HG03354 (cell line): ENCODE measurements around the gene YTHDC1.
A peak's percentile ranks its signal among the peaks of the same experiment; 100 is the strongest.

Experiments
- ATAC-seq: cut with Tn5 transposase; IDR thresholded peaks from one replicate; pipeline ENCODE4 v1.9.1; 2021; ENCODE audit warnings: mild to moderate bottlenecking; ENCODE audit not compliant: unreplicated experiment, poor library complexity, severe bottlenecking

The YTHDC1 gene

DNA sequence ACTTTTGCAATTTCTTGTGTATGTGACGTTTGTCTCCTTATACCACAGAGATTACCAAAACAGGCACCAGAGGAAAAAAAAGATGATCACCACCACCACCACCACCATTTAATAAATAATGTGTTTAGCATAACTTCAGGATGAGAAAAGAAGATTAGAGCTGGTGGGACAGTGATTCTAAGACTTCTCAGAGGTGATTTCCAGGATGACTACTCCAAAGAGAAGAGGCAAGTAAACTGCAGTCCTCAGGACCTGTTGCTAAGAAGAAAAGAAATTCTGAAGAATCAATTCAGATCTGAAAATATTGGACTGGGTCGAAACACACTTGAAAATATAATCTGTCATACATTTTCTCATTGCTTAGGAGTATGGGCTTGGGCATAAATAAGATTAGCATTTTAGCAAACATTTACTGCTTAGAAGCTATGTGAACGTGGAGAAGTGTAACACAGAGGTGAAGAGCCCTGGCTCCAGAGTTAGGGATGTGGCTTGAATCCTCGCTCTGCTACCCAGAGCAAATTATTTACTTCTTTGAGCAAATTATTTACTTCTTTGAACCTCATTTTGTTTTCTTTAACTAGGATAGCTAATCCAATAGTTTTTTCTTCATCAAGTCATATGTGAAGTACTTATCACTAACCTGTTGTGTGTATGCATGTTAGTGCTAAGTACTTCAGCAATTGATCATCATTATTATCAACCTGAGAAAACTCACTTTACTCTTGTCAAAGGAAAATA lies 10.5 kb upstream of the YTHDC1 start:
- ATAC-seq = peak; percentile 54

- ATAC-seq = peak; percentile 80
These were observed 9.6 kb upstream of the YTHDC1 start for GRCh38 chr4:68359508-68359907.

DNA sequence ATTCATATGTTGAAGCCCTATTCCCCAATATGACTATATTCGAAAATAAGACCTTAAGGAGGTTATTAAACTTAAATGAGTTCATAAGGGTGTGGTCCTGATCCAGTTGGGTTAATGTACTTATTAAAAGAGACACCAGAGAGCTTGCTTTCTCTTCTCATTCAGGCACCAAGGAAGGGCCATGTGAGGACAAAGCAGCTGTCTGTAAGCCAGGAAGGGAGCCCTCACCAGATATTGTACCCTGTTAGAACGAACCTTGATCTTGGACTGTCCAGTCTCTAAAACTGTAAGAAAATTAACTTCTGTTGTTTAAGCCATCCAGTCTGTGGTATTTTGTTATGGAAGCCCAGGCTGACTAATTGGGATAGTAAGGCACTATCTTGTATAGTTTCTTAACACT lies 9.1 kb upstream of the YTHDC1 start:
- peak; percentile 1 for ATAC-seq

- no peak for ATAC-seq
These were observed 2.9 kb upstream of the YTHDC1 start for GRCh38 chr4:68352791-68353190.

GRCh38 chr4:68349279-68349648 lies 626 bp downstream of the YTHDC1 start:
- ATAC-seq = peak; percentile 30

DNA sequence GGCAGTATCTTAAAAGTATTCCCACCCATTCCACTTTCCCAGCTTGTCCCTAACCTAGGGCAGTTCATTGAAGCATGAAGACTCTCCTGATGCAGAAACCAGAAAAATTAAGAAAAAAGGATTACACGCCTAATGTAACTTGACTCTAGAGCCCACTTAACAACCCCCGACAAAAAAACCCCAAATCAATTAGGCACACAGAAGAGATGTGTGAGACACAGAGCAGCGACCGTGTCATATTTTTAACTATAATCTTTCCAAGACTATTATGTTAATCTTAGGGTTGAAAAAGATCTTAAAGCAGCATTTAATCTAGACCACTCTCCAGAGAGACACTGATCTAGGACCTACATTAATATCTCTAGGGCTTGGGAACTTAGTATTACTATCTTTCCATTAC lies 1.3 kb downstream of the YTHDC1 start:
- ATAC-seq = no peak

GRCh38 chr4:68347845-68348244 lies 2.0 kb downstream of the YTHDC1 start:
- no peak for ATAC-seq

DNA sequence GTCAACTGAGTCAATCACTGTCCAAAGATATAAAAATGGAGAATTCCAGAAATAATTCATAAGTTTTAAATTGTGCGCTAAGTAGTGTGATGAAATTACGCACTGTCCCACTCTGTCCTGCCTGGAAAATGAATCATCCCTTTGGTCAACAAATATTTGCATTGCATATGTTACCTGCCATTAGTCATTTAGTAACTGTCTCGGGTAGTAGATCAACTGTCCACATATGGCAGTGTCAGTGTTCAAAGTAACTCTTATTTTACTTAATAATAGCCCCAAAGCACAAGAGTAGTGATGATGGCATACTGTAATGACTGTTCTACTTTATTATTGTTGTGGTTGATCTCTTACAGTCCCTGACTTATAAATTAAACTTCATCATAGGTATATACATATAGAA lies 3.4 kb downstream of the YTHDC1 start:
- no peak for ATAC-seq

DNA sequence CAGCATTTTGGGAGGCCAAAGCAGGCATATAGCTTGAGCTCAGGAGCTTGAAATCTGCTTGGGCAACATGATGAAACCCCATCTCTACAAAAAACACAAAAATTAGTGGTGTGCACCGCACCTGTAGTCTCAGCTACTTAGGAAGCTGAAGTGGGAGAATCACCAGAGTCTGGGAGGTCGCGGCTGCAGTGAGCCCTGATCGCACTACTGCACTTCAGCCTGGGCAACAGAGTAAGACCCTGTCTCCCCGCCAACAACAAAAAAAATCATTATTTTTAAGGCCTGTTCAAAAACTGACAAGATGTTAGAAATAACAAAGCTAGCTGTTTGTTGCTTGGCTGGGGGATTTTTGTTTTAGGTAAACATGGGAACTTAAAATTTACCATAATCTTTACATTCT lies 5.1 kb downstream of the YTHDC1 start:
- ATAC-seq = no peak

GRCh38 chr4:68344049-68344448 lies 5.8 kb downstream of the YTHDC1 start:
- ATAC-seq = no peak

- no peak for ATAC-seq
These were observed 7.8 kb downstream of the YTHDC1 start for GRCh38 chr4:68342134-68342533.

GRCh38 chr4:68338625-68339024 lies 11.3 kb downstream of the YTHDC1 start:
- ATAC-seq = no peak

DNA sequence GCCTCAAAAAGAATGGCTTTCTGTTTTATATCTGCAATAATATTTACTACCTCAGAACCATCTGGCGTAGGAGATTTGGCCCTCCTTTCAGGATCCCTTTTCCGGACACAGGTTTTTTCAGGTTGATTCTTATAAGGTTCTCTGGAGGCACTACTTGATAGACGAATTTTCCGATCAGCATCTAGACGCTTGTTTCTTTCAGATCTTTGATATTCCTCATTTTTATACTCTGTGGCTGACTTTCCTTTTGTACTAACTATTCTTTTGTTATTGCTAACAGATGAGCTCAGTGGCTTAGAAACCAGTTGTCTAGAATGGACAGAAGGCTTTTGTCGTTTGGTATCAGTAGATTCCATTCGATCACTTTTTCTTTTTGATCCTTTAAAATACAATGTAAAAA lies 12.4 kb downstream of the YTHDC1 start:
- no peak for ATAC-seq

- ATAC-seq = no peak
These were observed 12.9 kb downstream of the YTHDC1 start for GRCh38 chr4:68337004-68337403.

GRCh38 chr4:68336530-68336929 lies 13.4 kb downstream of the YTHDC1 start:
- ATAC-seq = no peak

GRCh38 chr4:68326141-68326540 lies 23.7 kb downstream of the YTHDC1 start:
- ATAC-seq = no peak

DNA sequence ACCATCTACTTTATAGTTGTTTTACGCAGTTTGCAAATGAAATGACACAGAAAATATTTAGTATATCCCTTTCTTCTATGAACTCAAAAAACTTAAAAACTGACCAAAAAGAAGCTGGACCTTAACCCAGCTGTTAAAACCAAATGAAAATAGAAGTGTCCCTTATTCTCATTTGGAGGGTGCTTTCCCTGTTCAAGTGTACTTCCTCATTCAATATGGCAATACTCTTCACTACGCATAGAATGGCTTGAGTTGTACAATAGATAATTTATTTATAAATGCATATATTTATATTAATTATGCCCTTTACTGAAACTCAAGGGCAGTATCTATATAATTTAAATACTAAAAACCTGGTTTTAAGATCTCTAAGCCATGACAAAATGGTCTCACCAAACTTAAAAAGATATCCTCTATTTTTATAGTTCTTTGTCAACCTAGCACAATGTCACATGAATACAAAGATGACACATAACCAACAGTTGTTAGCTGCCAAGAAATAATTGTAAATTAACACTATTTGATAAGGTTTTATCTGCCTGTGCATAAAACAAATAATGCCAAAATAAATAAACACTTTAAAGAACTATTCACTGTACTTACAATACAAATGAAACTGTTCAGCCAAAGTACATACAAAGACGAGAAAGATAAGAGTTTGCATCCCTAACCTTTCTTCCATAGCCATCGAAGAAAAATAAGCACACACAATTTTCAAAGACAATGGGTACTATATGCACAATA lies 25.2 kb downstream of the YTHDC1 start:
- ATAC-seq = no peak

DNA sequence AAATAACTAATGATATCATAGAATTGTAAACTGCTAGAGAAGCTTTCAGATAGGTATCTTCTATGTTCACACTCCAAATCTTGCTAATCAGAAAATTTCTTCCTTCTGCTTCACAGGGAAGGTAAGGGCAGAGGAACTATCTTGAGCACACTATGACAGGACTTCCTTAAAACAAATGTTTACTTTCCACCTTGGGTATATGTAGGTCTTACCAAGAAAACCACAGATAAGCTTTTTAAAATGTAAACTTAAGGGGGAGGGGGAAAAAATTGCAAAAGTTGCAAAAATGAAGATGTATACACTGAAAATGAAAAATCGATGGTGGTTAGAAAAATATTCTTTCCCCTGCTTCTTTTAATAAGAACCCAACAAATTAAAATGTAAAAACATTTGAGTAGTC lies 30.9 kb downstream of the YTHDC1 start:
- ATAC-seq = no peak

- ATAC-seq = no peak
These were observed 33.5 kb downstream of the YTHDC1 start for GRCh38 chr4:68316193-68316969.

DNA sequence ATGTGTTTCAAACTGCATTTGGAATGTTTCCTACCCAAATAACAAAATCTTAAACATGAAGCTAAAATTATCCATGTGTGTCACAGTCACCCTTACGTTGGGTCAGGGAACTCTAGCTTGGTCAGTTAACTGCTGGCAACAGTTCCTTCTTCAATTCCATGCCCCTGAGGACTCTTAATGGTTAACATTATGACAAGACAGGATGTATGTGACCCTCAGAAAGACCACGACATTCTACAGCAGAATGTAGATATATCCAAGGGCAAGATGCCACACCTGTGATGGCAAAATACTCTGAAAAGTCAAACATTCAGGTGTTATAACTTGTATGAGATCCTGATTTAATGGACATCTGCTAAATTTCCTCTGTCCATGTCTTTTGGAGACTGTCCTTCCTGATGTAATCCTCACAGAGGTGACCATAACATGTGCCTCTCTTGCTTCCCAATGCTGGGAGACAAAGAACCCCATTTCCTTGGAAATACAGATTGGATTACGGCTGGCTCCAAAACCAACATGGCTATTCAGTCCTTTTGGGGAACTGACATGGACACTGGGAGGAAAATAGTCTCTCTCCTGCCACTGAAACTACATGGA lies 39.1 kb downstream of the YTHDC1 start:
- ATAC-seq = no peak
